Measurements from ENCODE around the gene SAMD11. TPM values are rescaled to one million over a fixed set of nuclear protein-coding genes. Genes with fewer than 3 reads are reported as not detected.
A peak's percentile ranks its signal among the peaks of the same experiment; 100 is the strongest.

The SAMD11 gene
- polyA plus RNA-seq, 3 donors, result 38.2 to 87.0 (median 80.7) TPM

DNA sequence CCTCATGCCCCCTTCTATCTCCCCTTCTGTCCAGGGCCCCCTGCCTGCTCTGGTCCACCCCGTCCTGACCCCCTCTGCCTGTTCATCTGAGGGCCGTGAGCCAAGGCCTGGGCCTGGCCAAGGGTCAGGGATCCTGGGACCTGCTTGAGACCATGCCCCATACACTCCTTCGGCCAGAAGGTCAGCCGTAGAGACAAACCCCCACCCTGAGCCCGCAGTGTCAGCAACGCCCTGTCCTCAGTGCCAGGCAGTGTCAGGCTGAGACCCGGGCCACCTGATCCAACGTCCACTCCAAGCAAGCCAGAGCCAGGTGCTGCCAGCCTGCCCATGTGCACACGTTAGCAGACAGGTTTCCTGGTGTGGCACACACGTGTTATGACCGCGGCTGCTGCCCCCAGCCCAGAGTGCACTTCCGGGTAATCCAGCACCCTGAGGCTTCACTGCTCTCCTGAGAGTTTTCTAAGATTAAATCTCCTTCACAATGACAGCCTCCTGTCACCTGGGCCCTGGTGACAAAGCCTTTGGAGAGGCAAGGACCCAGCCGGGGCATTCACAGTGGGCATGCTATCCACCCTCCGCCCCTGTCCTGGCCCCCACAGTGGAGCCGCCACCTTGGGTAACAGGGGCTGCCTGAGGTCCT lies 10.1 kb upstream of the SAMD11 start:
- DNase-seq (ENCODE audit: extremely low read depth in 1 of 11, low read depth in 9 of 11, low spot score in 4 of 11), result no peak

DNA sequence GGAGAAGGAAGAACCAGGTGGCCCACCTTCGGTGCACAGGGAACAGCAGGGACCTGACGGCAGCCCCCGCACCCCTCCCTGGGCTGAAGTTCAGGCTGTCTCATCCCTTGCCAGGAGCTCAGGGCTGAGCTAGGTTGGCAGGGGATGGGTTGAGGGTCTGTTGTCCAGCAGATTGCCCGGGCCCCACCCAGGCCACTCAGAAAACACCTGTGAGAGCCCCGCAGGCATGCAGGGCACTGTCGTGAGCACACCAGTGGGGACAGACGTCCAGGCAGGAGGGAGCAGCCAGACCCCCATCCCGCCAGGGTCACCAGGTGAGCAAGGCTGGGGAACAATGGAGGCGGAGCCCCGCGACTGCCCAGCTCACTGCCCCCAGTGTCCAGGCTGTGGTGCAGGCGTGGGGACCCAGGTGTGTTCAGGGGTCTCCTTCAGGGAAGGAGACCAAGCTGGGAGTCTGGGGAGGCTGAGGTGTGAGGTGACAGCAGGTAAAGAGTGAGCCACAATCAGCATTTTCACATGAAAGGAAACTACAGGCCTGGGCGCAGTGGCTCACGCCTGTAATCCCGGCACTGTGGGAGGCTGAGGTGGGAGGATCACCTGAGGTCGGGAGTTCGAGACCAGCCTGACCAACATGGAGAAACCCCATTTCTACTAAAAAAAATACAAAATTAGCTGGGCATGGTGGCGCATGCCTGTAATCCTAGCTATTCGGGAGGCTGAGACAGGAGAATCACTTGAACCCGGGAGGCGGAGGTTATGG lies 9.4 kb upstream of the SAMD11 start:
- no peak for DNase-seq (ENCODE audit: extremely low read depth in 1 of 11, low read depth in 9 of 11, low spot score in 4 of 11)

DNA sequence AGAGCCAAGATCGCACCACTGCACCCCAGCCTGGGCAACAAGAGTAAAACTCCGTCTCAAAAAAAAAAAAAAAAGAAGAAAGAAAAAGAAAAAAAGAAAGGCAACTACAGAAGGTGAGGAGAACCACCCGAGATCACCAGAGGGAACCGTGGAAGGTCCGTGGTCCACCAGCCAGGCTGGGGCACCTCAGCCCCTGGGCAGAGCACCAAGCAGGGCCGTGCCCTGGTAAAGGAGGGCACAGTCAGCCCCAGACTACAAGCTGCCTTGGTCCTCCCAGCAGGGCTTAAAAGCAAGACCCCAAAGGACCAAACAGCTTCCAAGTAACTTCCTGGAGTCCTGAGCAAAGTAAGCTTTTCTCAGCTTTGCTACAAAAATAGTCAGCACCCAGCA lies 8.8 kb upstream of the SAMD11 start:
- DNase-seq (ENCODE audit: extremely low read depth in 1 of 11, low read depth in 9 of 11, low spot score in 4 of 11), result no peak

DNA sequence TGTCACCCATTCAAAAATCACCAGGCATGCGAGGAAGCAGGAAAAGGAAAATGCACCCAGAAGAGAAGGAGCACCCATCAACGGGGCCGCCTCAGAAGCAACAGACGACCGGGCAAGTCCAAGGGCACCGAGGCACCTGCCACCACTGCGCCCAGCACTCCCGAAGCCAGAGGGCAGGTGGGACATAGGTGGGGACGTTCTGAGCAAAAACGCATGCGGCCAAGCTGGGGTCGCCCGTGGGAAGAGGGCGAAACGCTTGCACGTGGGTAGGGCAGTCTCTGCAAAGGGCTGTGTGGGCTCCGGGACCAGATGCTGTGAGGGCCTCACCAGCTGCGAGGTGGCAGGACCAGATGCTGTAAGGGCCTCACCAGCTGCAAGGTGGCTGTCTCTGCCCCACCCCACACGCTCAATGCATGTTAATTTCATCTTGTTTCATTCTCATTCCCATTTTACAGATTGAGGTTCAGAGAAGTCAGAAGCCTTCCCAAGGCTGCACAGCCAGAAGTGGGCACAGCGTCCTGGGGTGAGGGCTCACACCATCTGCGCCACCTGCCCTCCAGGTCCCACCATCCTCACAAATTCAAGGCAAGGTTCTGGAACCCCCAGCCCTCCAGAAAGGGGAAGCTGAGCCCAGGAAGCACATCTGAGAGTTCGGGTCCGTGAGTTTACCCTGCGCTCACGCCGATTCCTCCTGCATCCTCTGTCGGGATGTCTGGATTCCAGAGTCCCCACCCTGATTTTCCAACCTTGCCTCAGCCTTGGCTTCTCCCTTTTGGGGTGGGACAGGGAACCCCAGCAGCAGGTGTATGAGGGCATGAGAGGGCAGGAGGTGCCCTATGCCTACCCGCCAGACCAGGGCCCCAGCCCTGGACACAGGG lies 8.2 kb upstream of the SAMD11 start:
- DNase-seq (ENCODE audit: extremely low read depth in 1 of 11, low read depth in 9 of 11, low spot score in 4 of 11), result no peak

DNA sequence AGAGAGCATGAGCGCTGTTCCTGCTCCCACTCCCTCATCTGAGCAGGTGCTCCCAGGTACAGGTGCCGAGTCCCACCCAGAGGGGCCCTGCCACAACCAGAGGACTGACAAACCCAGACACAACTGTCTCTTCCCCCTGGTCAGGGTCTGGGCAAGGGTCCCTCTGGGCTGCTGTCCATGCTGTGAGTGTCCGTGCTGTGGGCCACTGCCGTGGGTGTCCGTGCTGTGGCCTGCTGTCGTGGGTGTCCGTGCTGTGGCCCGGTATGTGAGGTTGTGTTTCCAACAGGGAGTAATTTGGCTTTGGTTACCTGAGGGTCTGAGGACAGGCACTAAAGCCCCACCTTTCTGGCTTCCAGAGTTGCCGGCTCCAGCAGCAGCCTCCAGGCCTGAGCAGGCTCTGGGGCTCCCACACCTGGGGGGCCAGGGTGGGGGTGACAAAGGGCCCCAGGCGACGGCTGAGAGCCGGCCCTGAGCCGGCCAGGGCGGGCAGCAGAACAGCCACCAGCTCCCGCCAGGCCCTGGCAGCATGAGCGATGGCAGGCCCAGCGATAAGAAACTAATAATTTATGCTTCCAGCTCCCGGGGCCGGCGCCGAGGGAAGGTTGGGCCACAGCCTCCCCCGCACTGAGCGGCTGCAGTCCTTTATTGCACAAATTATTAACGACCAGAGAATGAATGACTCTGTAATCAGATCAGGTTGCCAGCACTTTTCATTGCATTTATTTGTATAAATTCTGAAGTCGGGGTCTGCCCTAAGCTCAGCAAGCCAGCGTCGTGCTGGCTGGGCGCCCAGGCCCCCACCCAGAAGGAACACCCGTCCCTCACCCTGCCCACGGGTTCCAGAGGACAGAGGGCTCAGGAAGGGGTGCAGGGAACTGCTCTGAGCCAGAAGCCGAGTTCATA lies 7.3 kb upstream of the SAMD11 start:
- DNase-seq (ENCODE audit: extremely low read depth in 1 of 11, low read depth in 9 of 11, low spot score in 4 of 11), result peak in 1 of 11 donors; percentile 82

DNA sequence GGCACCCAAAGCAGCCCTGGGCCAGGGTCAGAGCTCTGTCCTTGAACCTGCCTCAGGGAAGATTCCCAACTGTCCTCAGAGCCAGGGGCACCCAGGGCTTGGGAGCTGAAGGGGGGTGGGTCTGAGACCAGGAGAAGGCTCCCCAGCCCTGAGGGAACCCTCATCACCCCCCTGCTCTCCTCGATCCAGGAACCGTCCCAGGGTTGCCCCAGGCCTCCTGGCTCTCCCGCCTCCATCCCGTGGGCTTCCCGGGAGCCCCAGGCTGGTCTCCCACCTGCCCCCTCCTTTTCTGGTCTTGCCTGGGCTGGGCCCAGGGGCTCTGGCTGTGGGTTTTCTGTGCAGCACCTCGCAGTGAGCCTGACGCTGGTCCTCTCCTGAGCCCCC lies 6.7 kb upstream of the SAMD11 start:
- no peak for DNase-seq (ENCODE audit: extremely low read depth in 1 of 11, low read depth in 9 of 11, low spot score in 4 of 11)

DNA sequence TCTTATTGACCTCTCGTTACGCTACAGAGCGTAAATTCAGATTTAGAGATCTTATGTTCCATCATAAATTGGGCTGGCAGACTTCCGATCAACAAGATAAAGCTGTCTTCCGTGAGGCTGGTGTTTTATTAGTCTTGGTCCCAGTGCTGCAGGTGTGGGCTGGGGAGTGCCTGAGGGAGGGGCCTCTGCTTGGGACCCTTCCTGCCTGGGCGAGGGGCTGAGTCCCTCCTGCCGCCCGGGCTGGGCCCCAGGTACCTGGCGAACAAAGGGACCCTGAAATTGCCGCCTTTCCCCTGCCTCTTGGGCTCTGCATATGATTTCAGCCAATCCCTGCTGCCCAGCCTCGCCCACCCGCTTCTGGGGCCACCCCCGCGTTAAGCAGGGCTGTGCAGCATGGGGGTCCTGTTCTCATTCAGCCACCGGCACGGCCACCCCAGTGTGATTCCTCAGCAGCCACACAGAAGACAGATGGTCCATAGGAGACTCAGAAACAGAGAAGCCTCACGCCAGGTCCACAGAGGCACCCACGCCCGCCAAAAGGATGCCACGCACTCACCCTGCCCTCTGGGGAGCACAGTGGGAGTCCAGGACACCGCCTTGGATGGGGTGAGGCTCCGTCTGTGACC lies 6.1 kb upstream of the SAMD11 start:
- no peak for DNase-seq (ENCODE audit: extremely low read depth in 1 of 11, low read depth in 9 of 11, low spot score in 4 of 11)

DNA sequence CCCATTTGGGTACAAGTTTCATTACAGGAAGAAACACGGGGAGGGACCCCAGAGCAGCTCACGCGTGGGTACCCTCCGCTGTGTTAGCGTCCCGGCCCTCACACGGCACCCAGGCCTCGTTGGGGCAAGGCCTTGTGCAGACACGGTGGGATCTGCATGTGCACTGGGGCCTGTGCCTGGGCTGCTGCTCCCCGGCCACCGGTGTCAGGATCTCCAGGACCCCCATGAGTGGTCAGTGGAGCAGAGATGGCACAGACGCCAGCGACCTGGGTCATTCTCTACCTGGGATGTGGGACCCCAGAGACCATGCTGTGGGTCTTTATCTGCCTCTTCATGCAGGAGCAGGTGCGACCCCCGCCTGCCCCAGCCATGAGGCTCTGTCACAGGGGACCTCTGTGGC lies 5.4 kb upstream of the SAMD11 start:
- no peak for DNase-seq (ENCODE audit: extremely low read depth in 1 of 11, low read depth in 9 of 11, low spot score in 4 of 11)

DNA sequence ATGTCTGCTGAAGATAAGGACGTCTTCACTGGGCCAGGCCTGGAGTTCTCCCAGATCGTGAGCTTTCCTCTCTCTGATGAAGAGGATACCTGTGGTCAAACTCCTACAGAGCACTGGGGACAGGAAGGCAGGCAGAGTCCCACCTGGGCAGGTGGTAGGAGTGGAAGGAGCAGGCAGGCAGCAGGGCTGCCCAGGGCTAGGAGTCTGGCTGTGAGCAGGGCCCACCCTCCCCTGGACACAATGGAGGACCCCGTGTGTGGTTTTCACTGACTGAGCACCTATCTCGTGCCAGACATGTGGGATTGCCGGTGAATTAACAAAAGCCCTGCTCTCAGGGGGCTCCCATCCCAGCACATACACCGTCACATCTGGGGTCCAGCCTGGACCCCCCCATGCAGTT lies 4.9 kb upstream of the SAMD11 start:
- DNase-seq (ENCODE audit: extremely low read depth in 1 of 11, low read depth in 9 of 11, low spot score in 4 of 11), result no peak

DNA sequence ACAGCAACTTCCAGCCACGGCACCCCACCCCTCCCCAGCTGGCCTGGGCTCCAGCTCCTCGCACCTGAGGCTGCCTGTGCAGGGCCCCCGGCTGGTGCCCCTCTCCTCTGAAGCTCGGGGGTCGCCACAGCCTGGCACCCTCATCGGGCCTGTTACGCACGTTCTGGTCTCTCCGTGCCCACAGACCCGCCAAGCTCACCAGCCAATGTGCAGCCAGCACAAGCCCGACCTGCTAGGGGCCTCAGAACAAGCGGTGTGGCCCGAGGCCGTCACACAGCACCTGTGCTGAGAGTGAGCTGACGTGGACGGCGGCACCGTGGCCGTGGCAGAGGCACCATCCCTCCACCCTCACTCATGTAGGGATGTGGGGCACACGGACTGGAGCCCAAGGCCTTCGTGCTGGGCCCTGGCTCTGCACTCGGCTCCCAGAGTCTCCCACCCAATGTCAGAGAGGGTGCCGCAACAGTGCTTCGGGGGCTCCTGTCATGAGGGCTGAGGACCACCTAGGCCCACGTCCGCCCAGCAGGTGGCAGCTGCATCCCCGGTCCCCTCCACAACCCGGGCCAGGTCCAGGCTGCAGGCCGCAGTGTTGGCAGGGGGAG lies 4.4 kb upstream of the SAMD11 start:
- DNase-seq (ENCODE audit: extremely low read depth in 1 of 11, low read depth in 9 of 11, low spot score in 4 of 11), result no peak

DNA sequence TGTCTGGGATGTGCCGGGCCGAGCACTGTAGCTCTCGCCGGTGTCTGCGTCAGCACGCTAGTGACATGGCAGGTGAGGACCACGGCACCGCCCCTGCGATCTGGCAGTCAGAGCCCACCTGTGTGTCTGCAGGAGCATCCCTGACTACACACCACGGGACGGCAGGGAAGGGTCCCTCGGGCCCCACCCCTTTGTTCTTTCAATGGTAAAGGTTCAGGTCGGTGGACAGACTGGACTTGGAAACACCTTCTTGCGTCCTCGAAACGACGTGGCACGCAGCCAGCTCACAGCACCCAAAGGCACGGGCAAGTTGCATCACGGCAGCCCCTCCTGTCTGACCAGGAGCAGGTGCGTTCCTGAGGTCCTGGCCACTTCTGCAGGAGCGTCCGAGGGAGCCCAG lies 3.7 kb upstream of the SAMD11 start:
- DNase-seq (ENCODE audit: extremely low read depth in 1 of 11, low read depth in 9 of 11, low spot score in 4 of 11), result no peak

DNA sequence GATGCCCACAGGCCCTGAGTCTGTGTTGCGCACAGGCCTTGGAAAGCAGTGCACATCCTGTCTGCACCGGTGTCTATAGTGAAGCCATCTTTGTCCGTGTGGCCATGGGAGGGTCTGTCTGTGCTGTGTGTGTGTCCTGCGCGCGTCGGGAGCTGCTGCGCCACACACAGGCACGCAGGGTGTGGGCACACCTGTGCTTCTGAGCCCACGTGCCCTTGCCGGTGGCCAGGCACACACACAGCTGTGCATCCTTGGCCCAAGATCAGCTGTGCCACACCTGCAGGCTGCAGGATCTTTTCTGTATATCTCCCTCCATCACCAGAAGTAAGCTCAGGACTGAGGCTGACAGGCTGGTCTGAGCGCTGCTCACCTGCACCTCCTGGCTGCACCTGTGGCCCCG lies 3.2 kb upstream of the SAMD11 start:
- DNase-seq (ENCODE audit: extremely low read depth in 1 of 11, low read depth in 9 of 11, low spot score in 4 of 11), result no peak

DNA sequence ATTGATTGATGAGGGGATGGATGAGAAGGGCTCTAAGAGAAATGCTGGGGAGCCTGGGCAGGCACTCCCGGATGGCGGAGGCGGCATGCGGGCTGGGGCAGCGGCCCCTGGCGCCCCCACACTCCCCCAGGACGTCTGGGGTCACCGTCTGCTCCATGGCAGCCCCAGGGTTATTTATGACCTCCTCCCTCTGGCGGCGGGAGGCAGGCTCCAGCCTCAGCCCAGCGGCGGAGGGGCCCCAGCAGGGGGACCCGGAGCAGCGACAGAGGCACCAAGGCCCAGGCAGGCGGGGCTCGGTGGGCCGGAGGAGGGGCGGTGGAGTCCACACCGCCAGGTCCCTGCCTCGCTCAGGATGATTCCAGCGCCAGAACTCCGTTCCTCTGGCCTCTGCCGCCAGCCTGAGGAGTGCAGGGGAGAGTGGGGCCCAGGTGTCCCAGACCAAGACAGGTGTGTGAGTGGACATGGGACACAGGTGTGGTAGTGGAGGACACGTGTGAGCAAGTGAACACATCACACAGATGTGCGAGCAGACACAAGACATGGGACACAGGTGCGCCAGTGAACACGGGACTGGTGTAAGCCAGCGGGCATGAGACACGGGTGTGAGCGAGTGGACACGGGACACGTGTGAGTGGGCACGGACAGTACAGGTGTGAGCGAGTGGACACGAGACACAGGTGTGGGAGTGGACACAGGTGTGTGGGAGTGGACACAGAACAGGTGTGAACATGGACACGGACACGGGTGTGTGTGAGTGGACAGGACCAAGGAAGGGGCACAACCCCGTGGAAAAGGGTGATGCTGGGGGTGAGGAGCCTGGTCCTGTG lies 2.5 kb upstream of the SAMD11 start:
- peak in 9 of 11 donors; percentile 72 to 91 (median 87) for DNase-seq (ENCODE audit: extremely low read depth in 1 of 11, low read depth in 9 of 11, low spot score in 4 of 11)

DNA sequence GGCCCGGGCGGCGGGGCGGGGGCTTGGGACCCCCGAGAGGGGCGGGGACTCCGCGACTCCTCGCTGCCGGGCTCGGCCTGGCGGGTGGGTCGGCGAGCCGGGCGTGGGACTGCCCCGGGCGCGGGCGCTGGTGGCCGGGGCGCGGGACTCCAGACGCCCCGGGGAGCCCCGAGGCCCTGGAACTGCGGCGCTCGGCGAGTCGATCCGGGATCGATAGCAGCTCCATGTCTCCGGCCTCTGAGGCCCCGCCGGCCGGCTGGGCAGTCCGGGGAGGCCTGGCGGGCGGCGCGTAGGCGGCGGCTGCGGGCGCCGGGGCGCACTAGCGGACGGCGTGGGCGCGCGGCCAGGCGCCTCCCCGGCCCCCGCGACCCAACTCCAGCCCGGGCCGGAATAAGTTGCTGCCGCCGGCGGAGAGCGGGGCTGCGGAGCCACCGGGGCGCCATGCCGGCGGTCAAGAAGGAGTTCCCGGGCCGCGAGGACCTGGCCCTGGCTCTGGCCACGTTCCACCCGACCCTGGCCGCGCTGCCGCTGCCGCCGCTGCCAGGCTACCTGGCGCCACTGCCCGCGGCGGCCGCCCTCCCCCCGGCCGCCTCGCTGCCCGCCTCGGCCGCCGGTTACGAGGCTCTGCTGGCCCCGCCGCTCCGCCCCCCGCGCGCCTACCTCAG lies 400 bp downstream of the SAMD11 start:
- DNase-seq (ENCODE audit: extremely low read depth in 1 of 11, low read depth in 9 of 11, low spot score in 4 of 11), result no peak

DNA sequence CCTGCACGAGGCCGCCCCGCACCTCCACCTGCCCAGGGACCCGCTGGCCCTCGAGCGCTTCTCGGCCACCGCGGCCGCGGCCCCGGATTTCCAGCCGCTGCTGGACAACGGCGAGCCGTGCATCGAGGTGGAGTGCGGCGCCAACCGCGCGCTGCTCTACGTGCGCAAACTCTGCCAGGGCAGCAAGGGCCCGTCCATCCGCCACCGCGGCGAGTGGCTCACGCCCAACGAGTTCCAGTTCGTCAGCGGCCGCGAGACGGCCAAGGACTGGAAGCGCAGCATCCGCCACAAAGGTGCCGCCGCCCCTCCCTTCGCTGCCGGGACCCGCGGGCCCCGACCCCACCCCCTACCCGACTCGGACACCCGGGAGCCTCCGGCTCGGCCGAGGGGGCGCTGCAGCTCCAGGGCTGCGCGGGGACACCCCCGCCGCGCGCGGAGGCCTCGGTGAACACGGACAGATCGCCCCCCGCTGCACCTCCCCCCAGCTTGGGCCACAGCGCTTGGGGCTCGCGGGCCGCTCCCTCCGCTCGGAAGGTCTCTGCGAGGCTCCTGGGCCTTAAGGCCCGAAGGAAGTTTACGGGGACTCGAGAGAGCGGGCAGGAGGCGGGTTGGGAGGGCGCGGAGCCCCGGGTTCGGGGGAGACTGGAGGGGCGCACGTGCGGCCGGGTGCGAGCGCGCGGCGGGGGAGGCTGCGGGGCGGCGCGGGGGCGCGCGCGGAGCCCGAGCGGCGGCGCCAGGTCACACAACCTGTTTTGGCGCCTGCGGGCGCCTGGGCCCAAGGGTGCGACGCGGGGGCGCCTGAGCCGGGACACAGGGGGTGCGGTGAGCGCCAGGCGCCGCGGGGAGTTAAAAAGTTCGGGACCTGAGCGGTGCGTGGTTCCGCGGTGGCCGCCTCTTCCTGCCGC lies 1.2 kb downstream of the SAMD11 start:
- DNase-seq (ENCODE audit: extremely low read depth in 1 of 11, low read depth in 9 of 11, low spot score in 4 of 11), result no peak

Measured in renal cortex interstitium (tissue), 11 donors.